Activated CD8-positive, alpha-beta T cell treated with anti-CD3 and anti-CD28 coated beads, Interleukin-2, amount 10 ng/mL, durations not matched to agents 7 days and 5 days (primary cell): Measurements from ENCODE around the gene BBS9. TPM values are rescaled to one million over a fixed set of nuclear protein-coding genes. Genes with fewer than 3 reads are reported as not detected.

Experiments
- ATAC-seq: fragments of 150-1000 bp; cut with Tn5 transposase; one replicate; pipeline ENCODE4 v1.10.0; 2021; ENCODE audit warnings: moderate library complexity
- CTCF ChIA-PET: fragments of 350-600 bp; sonication (Branson Sonifier 250); formaldehyde crosslinking; loops from one replicate; lab custom pipeline; 2021; ENCODE audit warnings: antibody characterized with exemption; lab: Charles Lee
- POLR2A ChIA-PET: fragments of 350-600 bp; sonication (Branson Sonifier 250); formaldehyde crosslinking; loops from one replicate; lab custom pipeline; 2021; ENCODE audit warnings: antibody characterized with exemption; lab: Charles Lee
- DNase-seq: peaks from one replicate; pipeline ENCODE4 v3.0.0-alpha.2; 2020
- H3K27ac Mint-ChIP-seq: one replicate; pipeline ENCODE4 v1.8.0; 2021; ENCODE audit warnings: mild to moderate bottlenecking, mixed read lengths
- H3K27me3 Mint-ChIP-seq: one replicate; pipeline ENCODE4 v1.8.0; 2021; ENCODE audit warnings: low read depth, mixed read lengths
- H3K36me3 Mint-ChIP-seq: one replicate; pipeline ENCODE4 v1.8.0; 2021; ENCODE audit warnings: low read depth, mixed read lengths
- H3K4me1 Mint-ChIP-seq: one replicate; pipeline ENCODE4 v1.8.0; 2021; ENCODE audit warnings: low read depth, mixed read lengths
- H3K4me3 Mint-ChIP-seq: one replicate; pipeline ENCODE4 v1.8.0; 2021; ENCODE audit warnings: mild to moderate bottlenecking, mixed read lengths
- H3K9me3 Mint-ChIP-seq: one replicate; pipeline ENCODE4 v1.8.0; 2022; ENCODE audit warnings: mixed read lengths; ENCODE audit not compliant: insufficient read depth
- total RNA-seq, 2 experiments: library from RNA; stranded (reverse); gene quantifications; one replicate each; pipeline ENCODE4 v1.2.3, GENCODE V29; 2021

BBS9 gene
- total RNA-seq, 2 experiments from 2014 or later = 7.9 to 11.8 TPM

DNA sequence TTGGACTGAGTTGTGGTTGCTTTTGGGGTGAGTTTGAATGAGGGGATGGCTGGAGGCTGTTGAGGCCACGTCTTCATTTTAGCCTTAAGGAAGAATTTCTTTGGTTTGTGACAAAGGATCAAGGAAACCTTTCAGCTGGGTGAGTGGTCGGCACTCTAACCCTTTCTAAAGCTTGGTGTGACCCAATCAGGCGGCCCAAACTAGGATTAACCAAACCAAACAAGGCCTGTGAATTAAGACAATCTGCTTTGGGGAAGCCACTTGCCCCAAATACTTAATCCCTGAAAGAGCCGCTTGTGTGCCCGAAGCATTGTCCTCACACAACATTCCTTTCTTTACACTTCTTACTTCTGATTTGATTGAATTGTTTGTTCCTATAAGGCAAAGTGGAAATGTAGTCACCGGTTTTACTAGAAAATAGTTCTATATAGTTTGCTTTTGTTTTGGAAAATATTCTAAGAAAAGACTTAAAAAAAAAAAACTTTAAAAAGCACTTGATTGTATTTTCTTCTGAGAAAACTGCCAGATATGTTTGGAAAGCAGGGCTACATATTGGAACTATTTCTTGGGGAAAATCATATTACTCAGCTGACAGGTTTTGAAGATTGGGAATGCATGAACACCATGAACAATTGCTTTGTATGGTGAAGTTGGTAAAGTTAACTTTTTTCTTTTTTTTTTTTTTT is 503.6 kb downstream of the BBS9 start:
- no peak for DNase-seq
- ChIA-PET CTCF (no interaction called here), POLR2A (no interaction called here)
- Mint-ChIP-seq H3K4me3 (no peak overlapping the region), H3K9me3 (no peaks in the 10 kb centered on the region), H3K36me3 (no peaks in the 10 kb centered on the region), H3K27me3 (no peaks in the 10 kb centered on the region), H3K27ac (no peak overlapping the region), H3K4me1 (no peaks in the 10 kb centered on the region)
- no peak for ATAC-seq

DNA sequence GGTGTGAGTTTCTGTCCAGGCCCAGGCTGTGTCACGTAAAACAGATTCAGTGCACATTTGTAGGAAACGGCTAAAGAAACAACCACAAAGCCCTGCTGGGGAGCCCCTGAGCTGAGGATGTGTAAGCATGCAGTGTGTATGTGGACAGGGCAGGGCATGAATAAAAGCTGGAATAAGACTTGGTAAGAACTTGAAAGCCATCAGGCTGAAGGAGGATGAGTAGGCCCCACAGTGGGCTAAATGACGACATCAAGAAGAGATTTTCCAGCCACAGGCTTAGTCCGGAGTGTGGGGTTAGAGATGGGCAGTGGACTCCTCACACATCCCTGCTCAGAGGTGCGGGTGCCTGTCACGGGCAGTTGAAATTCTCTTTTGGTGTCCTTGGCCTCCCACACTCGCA is 505.2 kb downstream of the BBS9 start:
- no peaks in the 10 kb centered on the region for H3K36me3 Mint-ChIP-seq
- no peak overlapping the region for H3K4me3 Mint-ChIP-seq
- H3K27me3 Mint-ChIP-seq = no peaks in the 10 kb centered on the region
- no peak for ATAC-seq
- POLR2A ChIA-PET = no interaction called here
- no peak for DNase-seq
- no peaks in the 10 kb centered on the region for H3K9me3 Mint-ChIP-seq
- H3K27ac Mint-ChIP-seq = no peak overlapping the region
- H3K4me1 Mint-ChIP-seq = no peaks in the 10 kb centered on the region
- CTCF ChIA-PET = no interaction called here

DNA sequence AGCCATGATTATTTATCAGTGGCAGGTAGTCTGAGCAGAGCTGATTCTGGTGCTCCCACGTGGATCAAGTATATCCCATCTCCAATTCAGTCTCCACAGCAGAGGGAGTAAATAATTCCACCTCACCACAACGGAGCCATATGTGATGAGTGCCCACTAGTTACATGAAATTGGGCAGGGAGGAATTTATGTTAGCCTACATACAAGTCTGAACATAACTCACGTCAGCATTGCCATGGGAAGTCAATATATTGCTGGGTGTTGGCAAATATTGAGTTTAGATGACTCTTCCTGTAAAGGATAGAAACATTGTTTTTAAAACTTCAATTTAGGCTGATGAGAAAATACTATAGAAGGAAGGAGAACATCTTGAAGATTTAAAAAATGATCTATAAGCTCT is 507.0 kb downstream of the BBS9 start:
- Mint-ChIP-seq H3K4me1 (no peaks in the 10 kb centered on the region), H3K36me3 (no peaks in the 10 kb centered on the region), H3K4me3 (no peak overlapping the region), H3K27ac (no peak overlapping the region), H3K9me3 (no peaks in the 10 kb centered on the region), H3K27me3 (no peaks in the 10 kb centered on the region)
- CTCF ChIA-PET = no interaction called here
- ATAC-seq (no peak), DNase-seq (no peak)
- POLR2A ChIA-PET = no interaction called here

DNA sequence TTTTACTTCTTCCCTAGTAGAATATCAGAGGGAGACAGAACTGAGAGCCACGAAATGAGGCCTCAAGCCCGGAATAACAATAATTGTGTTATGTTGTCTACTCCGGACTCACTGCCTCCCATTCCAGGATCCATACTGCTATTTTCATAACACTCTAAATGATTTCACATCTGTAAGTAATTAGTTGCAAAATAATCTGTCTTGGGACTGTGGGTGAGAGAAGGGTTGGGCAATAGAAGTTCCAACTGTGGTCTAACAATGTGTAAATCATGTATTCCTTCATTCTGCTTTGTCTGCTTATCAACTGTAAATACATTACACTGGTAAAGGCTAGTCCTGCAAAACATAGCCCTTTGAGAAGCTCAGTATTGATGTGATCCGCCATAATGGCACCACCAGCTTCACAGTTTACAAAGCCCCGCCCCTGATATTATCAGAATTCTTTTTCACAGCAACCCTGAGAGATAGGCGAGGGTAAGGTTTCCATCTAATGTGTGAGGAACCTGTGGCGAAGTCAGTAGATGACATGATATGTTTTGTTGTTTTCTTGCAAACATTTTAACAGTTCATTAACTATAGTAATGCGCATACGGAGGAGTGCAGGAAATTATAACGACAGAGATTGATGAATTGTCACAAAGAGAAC is 510.3 kb downstream of the BBS9 start:
- no peak overlapping the region for H3K4me3 Mint-ChIP-seq
- CTCF ChIA-PET = no interaction called here
- H3K36me3 Mint-ChIP-seq = no peaks in the 10 kb centered on the region

DNA sequence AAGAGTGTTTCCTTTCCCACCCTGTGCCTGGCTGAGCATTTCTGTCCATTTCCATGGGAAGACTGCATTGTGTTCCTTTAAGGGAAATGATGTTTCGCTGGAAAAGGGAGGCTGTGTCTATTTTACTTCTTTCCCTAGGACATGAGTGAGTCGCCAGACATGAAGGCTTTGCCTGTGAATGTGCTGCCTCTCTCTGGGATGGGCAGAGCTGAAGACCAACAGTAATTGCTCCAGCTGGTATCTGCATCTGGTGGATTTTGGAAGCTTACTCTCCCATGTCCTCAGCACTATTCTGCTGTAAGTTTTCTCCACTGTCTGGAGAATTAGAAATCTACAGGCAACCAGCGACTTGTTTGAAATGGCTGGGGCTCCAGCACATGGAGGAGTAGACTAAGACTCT is 511.4 kb downstream of the BBS9 start:
- POLR2A ChIA-PET = no interaction called here
- Mint-ChIP-seq H3K4me3 (no peak overlapping the region), H3K36me3 (no peaks in the 10 kb centered on the region), H3K9me3 (no peaks in the 10 kb centered on the region), H3K27me3 (no peaks in the 10 kb centered on the region), H3K27ac (no peak overlapping the region), H3K4me1 (no peaks in the 10 kb centered on the region)
- CTCF ChIA-PET = no interaction called here
- ATAC-seq = no peak
- DNase-seq = no peak

More for the DNA sequence above, 510.3 kb downstream of the BBS9 start:
- no peak for ATAC-seq
- Mint-ChIP-seq H3K27ac (no peak overlapping the region), H3K9me3 (no peaks in the 10 kb centered on the region), H3K27me3 (no peaks in the 10 kb centered on the region), H3K4me1 (no peaks in the 10 kb centered on the region)
- POLR2A ChIA-PET = no interaction called here
- DNase-seq = no peak

DNA sequence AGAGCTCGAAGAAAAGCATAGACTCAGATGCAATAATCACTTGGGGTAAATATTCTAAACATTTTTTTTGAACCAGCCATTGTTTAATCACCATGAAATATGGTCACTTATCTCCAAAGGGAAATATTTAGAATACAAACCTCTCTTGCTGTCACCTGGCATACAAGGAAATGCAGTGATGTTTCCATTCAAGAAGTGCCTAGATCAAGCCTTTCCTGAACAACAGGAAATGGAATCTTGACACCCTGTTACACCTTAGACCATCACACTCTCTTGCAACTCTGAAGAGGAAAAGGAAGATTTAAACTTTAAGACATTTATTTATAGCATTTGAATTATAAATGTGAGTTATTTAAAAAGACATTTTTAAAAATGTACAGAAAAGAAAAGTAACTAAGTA is 512.9 kb downstream of the BBS9 start:
- Mint-ChIP-seq H3K9me3 (no peaks in the 10 kb centered on the region), H3K27ac (no peak overlapping the region), H3K36me3 (no peaks in the 10 kb centered on the region), H3K4me1 (no peaks in the 10 kb centered on the region), H3K4me3 (no peak overlapping the region), H3K27me3 (no peaks in the 10 kb centered on the region)
- no peak for DNase-seq
- no peak for ATAC-seq
- ChIA-PET POLR2A (no interaction called here), CTCF (no interaction called here)

DNA sequence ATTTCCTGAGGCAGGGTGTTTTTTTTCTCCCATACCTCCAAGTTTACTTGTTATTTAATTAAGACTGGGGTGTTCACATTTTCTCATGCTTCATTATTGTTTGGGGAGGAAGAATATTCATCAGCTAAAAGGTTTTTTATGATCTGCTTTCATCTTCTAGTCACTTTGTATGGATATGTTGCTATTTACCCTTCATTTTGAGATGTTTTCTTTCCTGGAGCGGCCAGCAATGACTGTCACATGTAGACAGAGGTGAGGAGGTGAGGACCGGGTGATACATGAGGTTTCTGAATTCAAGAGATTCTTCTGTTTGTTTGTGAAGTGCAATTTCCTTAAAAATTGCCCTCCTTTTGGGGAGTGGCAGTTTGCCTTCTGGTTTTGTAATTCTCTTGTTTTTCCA is 514.2 kb downstream of the BBS9 start:
- ChIA-PET CTCF (no interaction called here), POLR2A (no interaction called here)
- H3K9me3 Mint-ChIP-seq = no peaks in the 10 kb centered on the region

DNA sequence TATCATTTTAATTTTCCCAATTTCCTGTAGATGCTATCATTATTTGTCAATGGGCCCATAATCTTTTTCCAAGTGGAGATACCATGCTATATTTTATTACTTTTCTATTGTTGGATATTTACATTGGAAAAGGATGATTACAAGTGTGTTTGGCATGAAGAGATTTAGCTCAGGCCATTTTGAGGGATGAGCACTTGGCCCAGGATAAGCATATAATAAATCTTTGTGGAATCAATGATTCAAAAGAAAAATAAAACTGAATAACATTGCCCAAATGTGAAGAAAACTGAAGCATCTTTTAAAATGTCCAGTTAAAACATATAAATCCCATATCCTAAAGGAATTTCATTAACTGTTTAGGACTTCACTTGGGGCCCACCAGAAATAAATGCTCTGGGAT is 515.1 kb downstream of the BBS9 start:
- Mint-ChIP-seq H3K4me3 (no peak overlapping the region), H3K36me3 (no peaks in the 10 kb centered on the region), H3K9me3 (no peaks in the 10 kb centered on the region), H3K27me3 (no peaks in the 10 kb centered on the region), H3K4me1 (no peaks in the 10 kb centered on the region), H3K27ac (no peak overlapping the region)
- ChIA-PET CTCF (no interaction called here), POLR2A (no interaction called here)
- ATAC-seq = no peak
- DNase-seq = no peak

More for the DNA sequence above, 514.2 kb downstream of the BBS9 start:
- H3K4me1 Mint-ChIP-seq = no peaks in the 10 kb centered on the region
- H3K4me3 Mint-ChIP-seq = no peak overlapping the region
- no peaks in the 10 kb centered on the region for H3K36me3 Mint-ChIP-seq
- DNase-seq = no peak
- no peaks in the 10 kb centered on the region for H3K27me3 Mint-ChIP-seq
- no peak for ATAC-seq
- H3K27ac Mint-ChIP-seq = no peak overlapping the region

DNA sequence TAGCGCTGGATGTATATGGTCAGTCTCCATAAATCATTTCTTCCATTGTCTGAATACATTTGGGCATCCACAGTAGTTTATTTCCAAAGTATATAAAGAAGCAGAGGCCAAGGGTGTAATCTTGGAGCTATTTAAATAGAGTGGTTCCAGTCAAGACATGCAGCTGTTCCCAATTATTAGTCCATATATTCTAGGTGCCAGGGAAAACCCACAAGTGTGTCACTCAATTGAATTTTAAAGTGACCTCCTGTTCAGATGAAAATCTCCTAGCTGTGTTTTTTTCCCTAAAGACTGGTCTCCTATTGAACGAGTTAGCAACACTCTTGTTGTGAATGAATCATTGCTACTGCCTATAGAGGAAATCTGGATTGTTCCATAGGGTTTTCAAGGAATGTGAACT is 515.7 kb downstream of the BBS9 start:
- Mint-ChIP-seq H3K4me1 (no peaks in the 10 kb centered on the region), H3K9me3 (no peaks in the 10 kb centered on the region), H3K36me3 (no peaks in the 10 kb centered on the region), H3K27ac (no peak overlapping the region), H3K4me3 (no peak overlapping the region), H3K27me3 (no peaks in the 10 kb centered on the region)
- CTCF ChIA-PET = no interaction called here
- no peak for ATAC-seq
- POLR2A ChIA-PET = no interaction called here
- no peak for DNase-seq

DNA sequence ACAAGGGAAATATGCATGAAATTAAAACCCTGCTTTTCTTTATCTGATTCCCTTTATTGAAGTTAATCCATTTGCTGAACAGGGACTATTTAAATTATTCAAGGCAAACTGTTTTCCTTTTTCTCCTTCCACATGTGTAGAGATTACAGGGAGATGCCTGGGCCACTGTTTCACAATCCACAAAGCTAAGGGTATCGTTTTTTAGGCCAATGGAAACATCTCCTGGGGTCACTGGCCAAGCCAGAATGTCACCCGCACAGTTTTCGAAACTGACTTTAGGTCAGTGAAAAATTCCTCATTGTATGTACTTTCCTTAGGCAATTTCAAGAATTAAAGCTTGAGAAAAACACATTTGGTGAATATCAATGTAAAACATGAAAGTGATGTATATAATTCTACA is 516.8 kb downstream of the BBS9 start:
- no peaks in the 10 kb centered on the region for H3K9me3 Mint-ChIP-seq
- ATAC-seq (no peak), DNase-seq (no peak)
- H3K36me3 Mint-ChIP-seq = no peaks in the 10 kb centered on the region
- H3K27ac Mint-ChIP-seq = no peak overlapping the region
- ChIA-PET POLR2A (no interaction called here), CTCF (interaction anchor here (0.7 to 1.0 kb wide), 2 partner anchors 11 to 72 kb away, joined by 3 read pairs; no protein-coding TSS in a partner anchor)
- H3K4me1 Mint-ChIP-seq = no peaks in the 10 kb centered on the region
- H3K4me3 Mint-ChIP-seq = no peak overlapping the region
- H3K27me3 Mint-ChIP-seq = no peaks in the 10 kb centered on the region

DNA sequence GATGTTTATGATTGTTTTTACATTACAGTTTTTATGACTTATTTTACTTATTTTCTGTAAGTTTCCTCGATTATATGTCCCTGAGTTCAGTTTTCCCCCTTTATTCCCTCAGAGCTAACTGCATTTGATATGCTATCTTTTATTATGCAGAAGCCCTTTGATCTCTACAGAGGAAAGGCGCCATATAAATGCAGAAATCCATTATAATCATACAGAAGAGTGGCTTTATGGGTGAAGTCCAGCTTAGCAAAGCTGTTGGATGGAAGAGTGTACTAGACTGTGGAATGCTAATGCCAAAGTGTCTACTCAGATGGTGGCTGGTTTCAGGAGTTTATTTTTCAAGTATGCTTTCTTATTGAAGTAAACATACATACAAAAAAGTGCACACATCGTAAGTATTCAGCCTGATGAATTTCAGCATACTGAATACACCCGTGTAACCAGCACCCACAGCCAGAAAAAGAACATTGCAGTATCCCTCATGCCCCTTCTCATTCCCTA is 517.6 kb downstream of the BBS9 start:
- POLR2A ChIA-PET = no interaction called here
- Mint-ChIP-seq H3K27me3 (no peaks in the 10 kb centered on the region), H3K9me3 (no peaks in the 10 kb centered on the region), H3K4me3 (no peak overlapping the region), H3K36me3 (no peaks in the 10 kb centered on the region), H3K27ac (no peak overlapping the region), H3K4me1 (no peaks in the 10 kb centered on the region)
- ATAC-seq (no peak), DNase-seq (no peak)
- CTCF ChIA-PET = interaction anchor here (1.0 kb wide), 1 partner anchor 10 kb away, joined by 3 read pairs; no protein-coding TSS in a partner anchor

DNA sequence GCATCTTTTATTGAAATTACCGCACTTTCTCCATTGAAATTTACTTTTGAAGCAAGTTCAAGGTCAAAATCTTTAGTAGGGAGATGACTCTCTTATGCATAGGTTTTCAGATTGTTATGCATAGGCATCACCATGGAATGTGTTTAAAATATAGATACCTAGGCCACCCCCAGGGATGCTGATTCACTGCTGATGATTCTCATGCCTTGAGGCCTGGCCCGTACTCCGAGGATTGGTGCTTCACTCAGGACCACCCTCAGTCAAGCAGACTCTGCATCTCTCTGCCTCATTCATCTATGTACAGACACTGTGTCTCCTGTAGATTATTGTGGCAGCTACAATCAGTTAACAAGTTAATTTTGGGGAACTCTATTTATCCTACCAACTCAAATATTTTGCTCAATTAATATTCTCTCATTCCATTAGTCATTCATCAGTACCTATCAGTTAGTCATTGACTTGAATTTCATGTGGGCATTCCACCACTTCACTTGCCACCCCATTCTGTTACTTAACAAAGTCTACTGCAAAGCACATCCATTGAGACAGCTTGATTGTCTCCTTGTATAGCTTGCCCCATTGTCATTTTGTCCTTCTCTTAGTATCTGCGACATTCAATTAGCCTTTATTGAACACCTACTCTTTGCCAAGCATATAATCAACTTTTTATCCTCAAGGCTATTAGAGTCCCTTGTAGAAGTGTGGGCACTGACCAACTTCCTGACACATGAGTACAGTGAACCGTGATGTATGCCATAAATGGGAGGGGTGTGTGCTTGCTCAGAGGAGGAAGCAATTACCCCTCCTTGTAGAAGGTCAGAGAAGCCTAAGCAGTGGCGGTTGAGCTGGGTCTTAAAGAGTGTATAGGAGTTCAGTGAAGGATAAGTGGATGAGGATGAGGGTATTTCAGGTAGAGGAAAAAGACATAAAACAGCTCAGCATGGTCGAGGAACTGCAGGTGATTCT is 520.4 kb downstream of the BBS9 start:
- H3K27ac Mint-ChIP-seq = no peak overlapping the region
- no peaks in the 10 kb centered on the region for H3K36me3 Mint-ChIP-seq
- ATAC-seq (no peak), DNase-seq (no peak)
- ChIA-PET POLR2A (no interaction called here), CTCF (no interaction called here)
- no peaks in the 10 kb centered on the region for H3K27me3 Mint-ChIP-seq
- no peaks in the 10 kb centered on the region for H3K4me1 Mint-ChIP-seq
- no peaks in the 10 kb centered on the region for H3K9me3 Mint-ChIP-seq
- H3K4me3 Mint-ChIP-seq = no peak overlapping the region
